Stomach (tissue), 4 donors: ENCODE results near the gene FCHSD2.

Experiments used
- POLR2A ChIP-seq, 4 donors: fragments of 450-650 bp; IDR thresholded peaks; one replicate each; pipeline ENCODE4 v1.6.1; 2016; ENCODE audit warnings: antibody characterized with exemption in 4 of 4, control low read depth in 2 of 4, mild to moderate bottlenecking in 1 of 4, moderate library complexity in 1 of 4
- POLR2AphosphoS5 ChIP-seq, 3 donors: sonication (generic); formaldehyde crosslinking; IDR thresholded peaks; one replicate each; pipeline ENCODE4 v1.6.1; 2016; ENCODE audit warnings: antibody characterized with exemption in 3 of 3
- TF ChIP-seq, protein P1 (sequence below), 7 experiments: fragments of 450-650 bp in 4 of 7; fragments of 200-600 bp in 3 of 7; sonication (generic) in 3 of 7; IDR thresholded peaks; one replicate each; pipeline ENCODE4 v1.5.1; 2016 to 2019; ENCODE audit warnings: antibody characterized with exemption in 7 of 7, control low read depth in 2 of 7, mild to moderate bottlenecking in 1 of 7

DNA sequence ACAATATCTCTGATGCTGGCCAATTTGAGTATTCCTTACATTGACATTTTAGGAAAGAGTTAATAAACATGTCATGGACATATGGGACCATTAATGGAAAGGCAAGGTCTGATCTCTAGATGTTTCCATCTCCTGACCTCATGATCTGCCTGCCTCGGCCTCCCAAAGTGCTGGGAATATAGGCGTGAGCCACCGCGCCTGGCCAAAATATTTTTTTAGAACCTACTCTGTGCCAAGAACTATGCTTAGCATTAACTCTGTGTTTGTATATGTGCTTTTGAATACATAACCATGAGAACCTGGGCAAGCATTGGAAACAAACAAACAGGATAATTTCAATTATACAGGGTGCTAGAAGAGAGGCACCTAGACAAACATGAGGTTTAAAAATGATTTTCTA, 204.7 kb downstream of the FCHSD2 start:
- TF ChIP-seq, protein P1, sequence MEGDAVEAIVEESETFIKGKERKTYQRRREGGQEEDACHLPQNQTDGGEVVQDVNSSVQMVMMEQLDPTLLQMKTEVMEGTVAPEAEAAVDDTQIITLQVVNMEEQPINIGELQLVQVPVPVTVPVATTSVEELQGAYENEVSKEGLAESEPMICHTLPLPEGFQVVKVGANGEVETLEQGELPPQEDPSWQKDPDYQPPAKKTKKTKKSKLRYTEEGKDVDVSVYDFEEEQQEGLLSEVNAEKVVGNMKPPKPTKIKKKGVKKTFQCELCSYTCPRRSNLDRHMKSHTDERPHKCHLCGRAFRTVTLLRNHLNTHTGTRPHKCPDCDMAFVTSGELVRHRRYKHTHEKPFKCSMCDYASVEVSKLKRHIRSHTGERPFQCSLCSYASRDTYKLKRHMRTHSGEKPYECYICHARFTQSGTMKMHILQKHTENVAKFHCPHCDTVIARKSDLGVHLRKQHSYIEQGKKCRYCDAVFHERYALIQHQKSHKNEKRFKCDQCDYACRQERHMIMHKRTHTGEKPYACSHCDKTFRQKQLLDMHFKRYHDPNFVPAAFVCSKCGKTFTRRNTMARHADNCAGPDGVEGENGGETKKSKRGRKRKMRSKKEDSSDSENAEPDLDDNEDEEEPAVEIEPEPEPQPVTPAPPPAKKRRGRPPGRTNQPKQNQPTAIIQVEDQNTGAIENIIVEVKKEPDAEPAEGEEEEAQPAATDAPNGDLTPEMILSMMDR (IDR thresholded peaks at IDR 0.05), result no peak
- TF ChIP-seq POLR2A (IDR thresholded peaks at IDR 0.05) (no peak), POLR2AphosphoS5 (IDR thresholded peaks at IDR 0.05) (no peak)
